Measurements from ENCODE around the gene CREB5.

CREB5 gene

GRCh38 chr7:28435152-28435551 lies 22.8 kb downstream of the CREB5 start:
- no peak for DNase-seq (ENCODE audit: low read depth in 1 of 2, low spot score in 1 of 2)

GRCh38 chr7:28435732-28436378 lies 23.5 kb downstream of the CREB5 start:
- no peak for DNase-seq (ENCODE audit: low read depth in 1 of 2, low spot score in 1 of 2)

- DNase-seq (ENCODE audit: low read depth in 1 of 2, low spot score in 1 of 2): no peak
These were observed 27.8 kb downstream of the CREB5 start for GRCh38 chr7:28440055-28440601.

- no peak for DNase-seq (ENCODE audit: low read depth in 1 of 2, low spot score in 1 of 2)
These were observed 30.5 kb downstream of the CREB5 start for GRCh38 chr7:28442540-28443420.

GRCh38 chr7:28446131-28446530 lies 33.8 kb downstream of the CREB5 start:
- no peak for DNase-seq (ENCODE audit: low read depth in 1 of 2, low spot score in 1 of 2)

GRCh38 chr7:28447071-28447470 lies 34.8 kb downstream of the CREB5 start:
- DNase-seq (ENCODE audit: low read depth in 1 of 2, low spot score in 1 of 2): no peak

- DNase-seq (ENCODE audit: low read depth in 1 of 2, low spot score in 1 of 2): no peak
These were observed 36.4 kb downstream of the CREB5 start for GRCh38 chr7:28448708-28449107.

- DNase-seq (ENCODE audit: low read depth in 1 of 2, low spot score in 1 of 2): no peak
These were observed 40.4 kb downstream of the CREB5 start for GRCh38 chr7:28452681-28453080.

- DNase-seq (ENCODE audit: low read depth in 1 of 2, low spot score in 1 of 2): no peak
These were observed 43.2 kb downstream of the CREB5 start for GRCh38 chr7:28455486-28455885.

- DNase-seq (ENCODE audit: low read depth in 1 of 2, low spot score in 1 of 2): no peak
These were observed 43.7 kb downstream of the CREB5 start for GRCh38 chr7:28456044-28456443.

GRCh38 chr7:28458732-28459131 lies 46.4 kb downstream of the CREB5 start:
- DNase-seq (ENCODE audit: low read depth in 1 of 2, low spot score in 1 of 2): no peak

- no peak for DNase-seq (ENCODE audit: low read depth in 1 of 2, low spot score in 1 of 2)
These were observed 47.0 kb downstream of the CREB5 start for GRCh38 chr7:28459306-28459705.

GRCh38 chr7:28465697-28466096 lies 53.4 kb downstream of the CREB5 start:
- no peak for DNase-seq (ENCODE audit: low read depth in 1 of 2, low spot score in 1 of 2)

- DNase-seq (ENCODE audit: low read depth in 1 of 2, low spot score in 1 of 2): no peak
These were observed 54.0 kb downstream of the CREB5 start for GRCh38 chr7:28466341-28466740.

GRCh38 chr7:28466885-28467284 lies 54.6 kb downstream of the CREB5 start:
- no peak for DNase-seq (ENCODE audit: low read depth in 1 of 2, low spot score in 1 of 2)

- no peak for DNase-seq (ENCODE audit: low read depth in 1 of 2, low spot score in 1 of 2)
These were observed 57.2 kb downstream of the CREB5 start for GRCh38 chr7:28469562-28469961.

- no peak for DNase-seq (ENCODE audit: low read depth in 1 of 2, low spot score in 1 of 2)
These were observed 58.0 kb downstream of the CREB5 start for GRCh38 chr7:28470344-28470743.

- no peak for DNase-seq (ENCODE audit: low read depth in 1 of 2, low spot score in 1 of 2)
These were observed 60.0 kb downstream of the CREB5 start for GRCh38 chr7:28472332-28472731.

GRCh38 chr7:28473571-28474281 lies 61.4 kb downstream of the CREB5 start:
- DNase-seq (ENCODE audit: low read depth in 1 of 2, low spot score in 1 of 2): no peak

- no peak for DNase-seq (ENCODE audit: low read depth in 1 of 2, low spot score in 1 of 2)
These were observed 61.9 kb downstream of the CREB5 start for GRCh38 chr7:28474282-28474638.

GRCh38 chr7:28474640-28475039 lies 62.3 kb downstream of the CREB5 start:
- no peak for DNase-seq (ENCODE audit: low read depth in 1 of 2, low spot score in 1 of 2)

GRCh38 chr7:28477041-28477442 lies 64.7 kb downstream of the CREB5 start:
- DNase-seq (ENCODE audit: low read depth in 1 of 2, low spot score in 1 of 2): no peak
